Heart left ventricle (tissue), 13 donors: Measurements from ENCODE around the gene HOXC10.

Experiments used
- POLR2A ChIP-seq, 2 donors: fragments of 450-650 bp; IDR thresholded peaks; one replicate each; pipeline ENCODE4 v1.6.1; 2017; ENCODE audit warnings: antibody characterized with exemption in 2 of 2, mild to moderate bottlenecking in 2 of 2, moderate library complexity in 2 of 2
- TF ChIP-seq, protein P1 (sequence below), 12 donors: fragments of 200-600 bp; sonication (generic) in 4 of 12; IDR thresholded peaks; one replicate each; pipeline versions ENCODE4 v1.5.0 to v1.8.0; 2018 to 2022; ENCODE audit warnings: antibody characterized with exemption in 12 of 12, mild to moderate bottlenecking in 5 of 12
- donor health status: ischemic (EF 13 %, LVEDD 7.1; RV severe dilation, severe dysfunction).
- donor health status: DM: no; HTN: yes; CAD: no.
- donor health status: DM: no; HTN: no; CAD: no.
- donor health status: ischemic (EF 25% LVEDD 6.9; RV normal size, moderate dysfunction).
- donor health status: ischemic (EF 25% LVEDD 5.7; RV mildly dilated, moderate dysfunction).
- donor health status: ischemic (EF 35%, LVEDD 5.7; RV mildly dilated, moderate dysfunction).
- donor health status: nonischemic (EF 11% LVEDD 7.7; RV severe dilation, severe dysfunction).
- donor health status: DM: yes; HTN: yes; CAD: no.
- donor health status: PGD.
- donor health status: ischemic (EF 29% LVEDD 5.4; RV normal size, mild dysfunction).
- donor health status: nonischemic (EF 23%, LVEDD 6.1; RV moderate dilation, normal function).

GRCh38 chr12:53956251-53956887, 28.6 kb upstream of the HOXC10 start:
- TF ChIP-seq, protein P1, sequence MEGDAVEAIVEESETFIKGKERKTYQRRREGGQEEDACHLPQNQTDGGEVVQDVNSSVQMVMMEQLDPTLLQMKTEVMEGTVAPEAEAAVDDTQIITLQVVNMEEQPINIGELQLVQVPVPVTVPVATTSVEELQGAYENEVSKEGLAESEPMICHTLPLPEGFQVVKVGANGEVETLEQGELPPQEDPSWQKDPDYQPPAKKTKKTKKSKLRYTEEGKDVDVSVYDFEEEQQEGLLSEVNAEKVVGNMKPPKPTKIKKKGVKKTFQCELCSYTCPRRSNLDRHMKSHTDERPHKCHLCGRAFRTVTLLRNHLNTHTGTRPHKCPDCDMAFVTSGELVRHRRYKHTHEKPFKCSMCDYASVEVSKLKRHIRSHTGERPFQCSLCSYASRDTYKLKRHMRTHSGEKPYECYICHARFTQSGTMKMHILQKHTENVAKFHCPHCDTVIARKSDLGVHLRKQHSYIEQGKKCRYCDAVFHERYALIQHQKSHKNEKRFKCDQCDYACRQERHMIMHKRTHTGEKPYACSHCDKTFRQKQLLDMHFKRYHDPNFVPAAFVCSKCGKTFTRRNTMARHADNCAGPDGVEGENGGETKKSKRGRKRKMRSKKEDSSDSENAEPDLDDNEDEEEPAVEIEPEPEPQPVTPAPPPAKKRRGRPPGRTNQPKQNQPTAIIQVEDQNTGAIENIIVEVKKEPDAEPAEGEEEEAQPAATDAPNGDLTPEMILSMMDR (IDR thresholded peaks at IDR 0.05) = no peak
- no peak for TF ChIP-seq POLR2A (IDR thresholded peaks at IDR 0.05)
